Thyroid gland (tissue), 4 donors: Measurements from ENCODE around the gene SP110. TPM values are rescaled to one million over a fixed set of nuclear protein-coding genes. Genes with fewer than 3 reads are reported as not detected.

ENCODE experiments used
- DNase-seq, 2 donors: peaks; one replicate each; pipeline ENCODE4 v3.0.0-alpha.2; 2019
- H3K27ac ChIP-seq, 3 donors: fragments of 200-600 bp; sonication (generic); 1 replicate in 2 of 3; 2 replicates in 1 of 3; pipeline ENCODE4 v1.5.1; 2016 to 2019; ENCODE audit warnings: mild to moderate bottlenecking in 1 of 3, moderate library complexity in 1 of 3
- H3K27me3 ChIP-seq: fragments of 200-600 bp; sonication (generic); one replicate; pipeline ENCODE4 v1.5.1; 2019
- H3K36me3 ChIP-seq, 2 donors: fragments of 200-600 bp; sonication (generic); one replicate each; pipeline ENCODE4 v1.5.1; 2016 to 2019
- H3K4me1 ChIP-seq, 2 donors: fragments of 200-600 bp; sonication (generic); one replicate each; pipeline ENCODE4 v1.5.1; 2017 to 2019
- H3K4me3 ChIP-seq, 3 donors: fragments of 200-600 bp; sonication (generic); replicated peaks in 1 of 3; 1 replicate in 2 of 3; 2 replicates in 1 of 3; pipeline ENCODE4 v1.5.1; 2016; ENCODE audit warnings: mild to moderate bottlenecking in 1 of 3
- H3K9me3 ChIP-seq: fragments of 200-600 bp; sonication (generic); one replicate; pipeline ENCODE4 v1.5.1; 2017
- CTCF ChIP-seq, 6 experiments: fragments of 200-600 bp in 3 of 6; fragments of 450-650 bp in 3 of 6; sonication (generic) in 3 of 6; IDR thresholded peaks; one replicate each; pipeline ENCODE4 v1.5.1; 2016 to 2019; ENCODE audit warnings: antibody characterized with exemption in 6 of 6, mild to moderate bottlenecking in 2 of 6, inconsistent platforms in 1 of 6, moderate library complexity in 1 of 6
- POLR2A ChIP-seq, 2 donors: fragments of 450-650 bp; IDR thresholded peaks; one replicate each; pipeline ENCODE4 v1.6.1; 2017; ENCODE audit warnings: antibody characterized with exemption in 2 of 2, mild to moderate bottlenecking in 2 of 2, moderate library complexity in 1 of 2
- WGBS, 2 donors: methylation state at CpG; one replicate each; pipeline ENCODE4 v1.1.5; 2017; 5-methylcytosine and 5-hydroxymethylcytosine counted together
- intact Hi-C: fragments of 100-400 bp; cut with DNase I; formaldehyde crosslinking; loops from one replicate; pipeline ENCODE4 v1.15.1; 2023
- total RNA-seq, 4 donors: library from RNA; depleted of rRNA; stranded (reverse); fragments of >200 nt; gene quantifications; one replicate each; pipeline ENCODE4 v1.2.3, GENCODE V29; 2016

SP110 gene
- total RNA-seq = 10 to 100 TPM; 17.7 to 66.2 (median 23.5) TPM

- 2% methylated on average over 19 of the region's 19 CpGs for WGBS, 2 donors
- Histone ChIP-seq H3K27ac (peak within 1 kb of the TSS; percentile 6 to 89 (median 69)), H3K27me3 (no peaks in the 10 kb centered on the region), H3K4me3 (peak within 1 kb of the TSS; percentile 24 to 49 (median 35)), H3K4me1 (peaks cover 5 to 9% of the 10 kb centered on the region in 2 donors), H3K9me3 (no peaks in the 10 kb centered on the region), H3K36me3 (peaks cover 3 to 10% of the 10 kb centered on the region in 2 donors)
- intact Hi-C loops = no loop called here
- TF ChIP-seq CTCF (IDR thresholded peaks at IDR 0.05) (peak in 1 of 6 experiments; percentile 10), POLR2A (IDR thresholded peaks at IDR 0.05) (peak in 1 of 2 donors; percentile 55)
- DNase-seq = peak; percentile 90 to 92
Observed at GRCh38 chr2:230219419-230220331, at the start of gene SP110. TSS of gene SP110 (minus strand) at chr2:230219984. CDS start at chr2:230216927, 3,057 bp downstream.

GRCh38 chr2:230268606-230269243 lies 48.9 kb upstream of the SP110 start:
- no peaks in the 10 kb centered on the region for H3K36me3 ChIP-seq
- intact Hi-C loops = no loop called here
- H3K4me3 ChIP-seq = no peak overlapping the region
- H3K27ac ChIP-seq = no peak overlapping the region
- no peaks in the 10 kb centered on the region for H3K27me3 ChIP-seq
- TF ChIP-seq CTCF (IDR thresholded peaks at IDR 0.05) (no peak), POLR2A (IDR thresholded peaks at IDR 0.05) (no peak)
- 56 to 64% methylated on average over 3 of the region's 3 CpGs for WGBS, 2 donors
- H3K9me3 ChIP-seq = no peaks in the 10 kb centered on the region
- H3K4me1 ChIP-seq = no peaks in the 10 kb centered on the region
- no peak for DNase-seq

DNA sequence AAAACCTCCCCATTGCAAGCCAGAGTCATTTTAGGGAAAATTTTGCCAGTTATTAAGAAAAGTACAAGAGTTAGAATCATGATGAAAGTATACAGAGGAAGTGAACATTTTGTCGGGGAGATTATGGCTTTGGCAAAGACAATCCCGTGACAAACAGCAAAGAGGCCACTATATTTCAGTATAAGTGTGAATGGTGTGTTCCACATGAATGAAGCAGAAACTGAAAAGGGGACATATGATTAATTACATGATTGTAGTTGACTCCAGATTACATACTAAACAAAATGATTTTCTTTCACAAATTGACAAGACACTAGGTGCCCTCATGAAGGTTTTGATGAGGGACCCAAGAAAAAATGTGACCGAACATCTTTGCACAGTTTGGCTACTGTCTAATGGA lies 47.8 kb upstream of the SP110 start:
- Histone ChIP-seq H3K4me3 (no peak overlapping the region), H3K27me3 (no peaks in the 10 kb centered on the region), H3K4me1 (no peaks in the 10 kb centered on the region), H3K36me3 (no peaks in the 10 kb centered on the region), H3K9me3 (no peaks in the 10 kb centered on the region), H3K27ac (no peak overlapping the region)
- WGBS, 2 donors = 83 to 88% methylated on average over 3 of the region's 3 CpGs
- TF ChIP-seq POLR2A (IDR thresholded peaks at IDR 0.05) (no peak), CTCF (IDR thresholded peaks at IDR 0.05) (no peak)
- no peak for DNase-seq
- intact Hi-C loops = no loop called here

DNA sequence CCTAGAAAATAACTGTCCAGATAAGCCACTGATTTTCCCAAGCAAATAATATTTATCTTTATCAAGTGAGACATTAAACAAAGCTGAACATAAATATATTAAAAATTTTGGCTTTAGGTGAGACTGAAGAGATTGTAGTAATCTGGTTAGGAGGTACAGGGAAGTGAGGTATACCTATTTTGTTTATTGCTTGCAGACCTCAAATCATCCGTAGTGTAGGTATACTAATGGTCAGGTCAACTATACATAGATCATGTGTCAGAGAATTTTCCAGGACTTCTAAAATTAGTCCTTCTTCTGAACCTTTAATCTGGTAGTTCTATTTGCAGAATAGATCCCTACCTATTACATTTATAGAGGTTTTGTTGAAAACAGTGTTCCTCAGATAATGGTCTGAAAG lies 47.3 kb upstream of the SP110 start:
- H3K27ac ChIP-seq = no peak overlapping the region

More for the DNA sequence above, 47.3 kb upstream of the SP110 start:
- intact Hi-C loops = no loop called here
- Histone ChIP-seq H3K36me3 (no peaks in the 10 kb centered on the region), H3K27me3 (no peaks in the 10 kb centered on the region), H3K9me3 (no peaks in the 10 kb centered on the region), H3K4me3 (no peak overlapping the region), H3K4me1 (no peaks in the 10 kb centered on the region)
- WGBS, 2 donors = 90 to 96% methylated on average over 1 of the region's 1 CpG
- TF ChIP-seq POLR2A (IDR thresholded peaks at IDR 0.05) (no peak), CTCF (IDR thresholded peaks at IDR 0.05) (no peak)
- no peak for DNase-seq
